Posterior cingulate gyrus (tissue), 11 donors: ENCODE results near the gene KRT6C.
A peak's percentile ranks its signal among the peaks of the same experiment; 100 is the strongest.
"Not testable (repeated sequence)": the region's sequence is repeated elsewhere in the genome, so short reads cannot be mapped to it uniquely, and the experiment has no call there.

ENCODE experiments used
- DNase-seq, 10 donors: peaks; one replicate each; pipeline versions ENCODE4 v3.0.0 to v3.0.0-alpha.2; 2020 to 2021; ENCODE audit warnings: mixed read lengths in 3 of 10
- intact Hi-C: fragments of 100-400 bp; cut with DNase I; formaldehyde crosslinking; loops from one replicate; pipeline ENCODE4 v1.15.1; 2023

KRT6C gene

DNA sequence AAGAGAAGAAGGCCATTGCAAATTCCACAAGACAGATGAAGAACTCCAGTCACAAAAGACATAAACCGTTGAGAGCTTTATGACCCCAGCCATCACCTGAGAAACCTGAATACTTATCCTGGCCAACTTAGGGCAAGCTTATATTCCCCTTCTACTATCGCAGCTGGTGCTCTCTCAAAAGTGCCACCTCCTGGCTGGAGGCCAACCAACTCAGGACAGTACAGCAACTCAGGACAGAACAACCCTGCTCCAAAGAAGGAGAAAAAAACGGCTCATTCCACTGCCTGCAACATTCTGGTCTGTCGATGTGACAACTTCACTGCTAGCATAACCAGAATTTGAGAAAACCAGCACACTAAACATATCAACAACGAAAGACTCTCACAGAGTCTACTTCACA, 11.9 kb downstream of the KRT6C start:
- DNase-seq = no peak
- intact Hi-C loops = no loop called here

DNA sequence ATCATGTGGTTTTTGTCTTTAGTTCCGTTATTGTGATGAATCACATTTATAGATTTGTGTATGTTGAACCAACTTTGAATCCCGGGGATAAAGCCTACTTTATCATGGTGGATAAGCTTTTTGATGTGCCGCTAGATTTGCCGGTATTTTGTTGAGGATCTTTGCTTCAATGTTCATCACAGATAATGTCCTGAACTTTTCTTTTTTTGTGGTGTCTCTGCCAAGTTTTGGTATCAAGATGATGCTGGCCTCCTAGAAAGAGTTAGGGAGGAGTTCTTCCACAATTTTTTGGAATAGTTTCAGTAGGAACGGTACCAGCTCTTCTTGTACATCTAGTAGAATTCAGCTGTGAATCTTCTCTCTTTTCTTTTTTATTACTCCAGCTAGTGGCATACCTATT, 14.7 kb downstream of the KRT6C start:
- no peak for DNase-seq
- intact Hi-C loops = no loop called here

DNA sequence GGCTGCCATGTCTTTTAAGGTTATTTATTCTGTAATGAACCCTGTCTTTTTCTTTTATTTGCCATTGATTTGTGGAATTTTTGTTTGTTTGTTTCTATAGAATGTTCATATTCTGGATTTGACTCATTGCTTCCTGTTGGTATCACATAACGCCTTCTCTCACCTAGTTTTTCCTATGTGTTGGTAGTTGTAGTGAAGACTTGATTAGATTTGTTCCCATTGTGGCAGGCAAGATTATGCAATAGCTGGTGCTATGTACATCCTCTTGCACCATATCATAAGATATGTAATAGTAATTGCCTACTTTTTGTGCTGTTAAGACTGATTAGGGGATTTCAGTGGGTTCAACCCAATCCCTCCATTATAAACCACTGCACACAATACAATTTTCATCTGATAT, 17.8 kb downstream of the KRT6C start:
- intact Hi-C loops = no loop called here
- DNase-seq = no peak

DNA sequence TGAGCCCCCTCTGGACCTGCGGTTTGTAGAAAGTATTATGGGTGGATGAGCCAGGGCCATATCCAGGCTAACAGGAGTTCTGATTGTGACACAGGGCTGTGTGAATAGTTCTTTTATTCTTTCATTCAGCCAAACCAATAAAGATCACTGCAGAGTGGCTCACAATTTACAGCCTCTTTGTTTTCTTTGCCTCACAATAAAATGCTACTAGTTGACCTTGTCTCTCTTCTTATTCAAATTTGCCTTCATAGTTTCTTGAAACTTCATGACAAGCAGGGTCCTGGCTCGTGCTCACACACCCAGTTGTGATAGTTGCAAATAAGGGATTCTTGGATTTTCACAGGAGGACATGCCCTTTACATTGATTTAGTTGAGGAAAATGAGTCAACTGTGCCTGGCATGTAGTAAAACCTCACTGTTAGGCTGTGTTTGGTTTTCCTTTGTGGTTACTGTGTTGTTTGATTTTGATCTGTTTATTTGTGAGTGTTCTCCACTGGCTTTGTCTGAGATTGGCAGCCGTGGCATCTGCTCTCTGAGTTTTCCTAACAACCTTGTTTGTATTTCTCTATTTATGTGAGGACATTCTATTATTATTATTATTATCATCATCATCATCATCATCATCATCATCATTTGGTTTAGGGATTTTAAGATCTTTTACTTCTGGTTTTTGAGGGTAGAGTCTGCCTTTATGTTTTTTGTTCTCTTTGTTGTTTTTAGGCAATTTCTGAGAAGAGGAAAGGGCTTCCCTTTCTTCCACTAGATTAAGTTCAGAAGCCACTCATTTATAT, 19.0 kb downstream of the KRT6C start:
- intact Hi-C loops = no loop called here
- DNase-seq = no peak

DNA sequence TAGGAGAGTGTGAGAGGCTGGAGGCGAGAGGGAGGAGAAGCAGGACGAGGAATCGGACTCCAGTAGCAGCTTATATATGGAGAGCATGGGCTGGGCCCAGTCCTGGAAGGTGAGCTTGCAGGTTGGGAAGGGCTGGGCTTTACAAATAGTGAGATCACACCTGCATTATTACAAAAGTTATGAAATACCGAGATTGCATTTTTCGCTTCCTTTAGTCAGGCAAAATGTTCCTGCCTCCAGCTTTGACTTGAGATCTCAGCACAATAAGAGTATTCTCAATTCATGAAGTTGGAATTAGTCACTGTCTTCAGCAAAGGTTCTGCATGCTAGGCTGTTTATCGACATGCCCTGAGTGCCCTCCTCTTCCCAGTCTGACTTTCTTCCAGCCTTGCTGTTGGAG, 21.5 kb downstream of the KRT6C start, which contains the start of gene KRT6B:
TSS of gene KRT6B (minus strand) at position 46 of the 400 bp plus-strand sequence. CDS start 68 bp downstream, outside the sequence.
- intact Hi-C loops = no loop called here
- no peak for DNase-seq

DNA sequence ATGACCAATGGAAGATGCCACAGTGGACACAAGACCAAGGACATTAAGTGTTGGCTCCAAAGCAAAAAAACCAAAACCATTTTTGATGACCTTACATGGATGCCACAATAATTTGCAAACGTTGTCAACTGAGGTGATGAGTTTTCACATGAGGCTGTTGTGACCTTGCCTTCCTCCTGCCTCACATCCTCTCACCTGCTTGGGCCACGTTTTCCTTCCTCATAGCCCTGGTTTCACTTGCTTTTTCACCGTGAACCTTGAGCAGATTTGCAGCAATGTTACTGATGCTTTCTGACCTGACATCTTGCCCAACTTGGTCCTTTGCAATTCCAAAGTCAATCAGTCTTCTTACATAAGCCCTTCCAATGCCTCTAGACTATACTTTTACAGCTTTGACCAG, 25.4 kb downstream of the KRT6C start:
- intact Hi-C loops = no loop called here

DNA sequence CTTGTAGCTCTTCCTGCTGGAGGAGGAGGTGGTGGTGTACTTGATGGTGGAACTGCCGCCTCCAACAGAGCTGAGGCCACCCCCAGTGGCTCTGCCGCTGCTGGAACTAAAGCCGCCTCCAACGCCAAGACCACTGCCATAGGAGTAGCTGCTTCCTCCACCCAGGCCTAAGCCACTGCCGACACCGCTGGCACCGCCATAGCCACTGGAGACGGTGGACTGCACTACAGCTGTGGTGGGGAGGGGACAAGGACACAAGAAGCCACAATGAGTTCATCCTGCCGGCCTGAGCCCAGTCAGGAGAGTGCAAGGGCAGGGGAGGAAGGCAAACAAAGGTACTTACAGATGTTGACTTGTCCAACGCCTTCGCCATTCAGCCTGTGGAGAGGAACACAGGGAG, 26.4 kb downstream of the KRT6C start:
- DNase-seq, intact Hi-C loops: not testable (repeated sequence)

More for the DNA sequence above, 25.4 kb downstream of the KRT6C start:
- DNase-seq = no peak

DNA sequence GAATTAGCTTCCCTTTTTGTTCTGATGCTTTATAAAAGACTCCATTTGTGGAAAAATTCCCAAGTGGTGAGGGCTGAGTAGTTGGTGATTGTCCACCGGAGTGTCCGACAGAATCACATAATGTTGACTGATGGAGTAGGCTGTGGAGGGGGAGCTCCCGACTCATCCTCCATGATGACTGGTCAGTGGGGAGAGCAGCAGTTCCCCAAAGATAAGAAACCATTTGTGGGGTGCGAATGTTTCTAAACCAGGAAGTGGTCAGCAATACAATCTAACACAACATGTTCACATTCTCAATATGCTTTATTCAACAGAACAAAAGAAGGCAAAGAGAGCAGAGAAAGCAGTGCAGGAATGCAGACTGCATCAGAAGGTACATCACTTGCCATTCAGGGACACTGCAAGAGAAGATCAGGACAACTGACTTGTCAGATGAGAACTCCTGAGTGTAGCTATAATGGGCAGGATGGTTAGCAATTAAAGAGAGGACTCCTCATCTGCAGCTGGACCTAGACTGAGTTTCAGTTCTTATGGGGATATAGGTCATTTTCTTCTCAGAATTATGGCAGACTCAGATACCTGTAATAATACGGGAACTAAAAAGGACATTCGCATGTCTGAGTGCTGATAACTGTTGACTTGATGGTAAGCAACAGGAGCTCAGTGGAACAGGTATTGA, 27.1 kb downstream of the KRT6C start:
- DNase-seq = no peak
- intact Hi-C loops = no loop called here

DNA sequence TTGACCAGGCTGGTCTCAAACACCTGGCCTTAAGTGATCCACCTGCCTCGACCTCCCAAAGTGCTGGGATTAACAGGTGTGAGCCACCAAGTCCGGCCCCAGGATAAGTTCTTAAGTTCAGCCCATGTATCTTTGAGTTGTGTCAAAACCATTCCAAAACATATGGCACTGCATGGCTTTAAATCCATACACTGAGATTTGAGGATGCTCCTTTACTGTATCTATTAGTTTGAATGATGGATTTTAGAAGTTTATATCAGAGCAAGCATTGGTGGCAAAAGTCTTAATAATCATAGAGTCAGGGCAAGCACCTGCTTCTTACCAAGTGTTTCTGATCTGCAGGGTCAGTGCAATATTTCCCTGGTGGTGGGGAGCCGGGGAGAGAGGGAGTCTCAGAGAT, 27.7 kb downstream of the KRT6C start:
- intact Hi-C loops = no loop called here
- no peak for DNase-seq

DNA sequence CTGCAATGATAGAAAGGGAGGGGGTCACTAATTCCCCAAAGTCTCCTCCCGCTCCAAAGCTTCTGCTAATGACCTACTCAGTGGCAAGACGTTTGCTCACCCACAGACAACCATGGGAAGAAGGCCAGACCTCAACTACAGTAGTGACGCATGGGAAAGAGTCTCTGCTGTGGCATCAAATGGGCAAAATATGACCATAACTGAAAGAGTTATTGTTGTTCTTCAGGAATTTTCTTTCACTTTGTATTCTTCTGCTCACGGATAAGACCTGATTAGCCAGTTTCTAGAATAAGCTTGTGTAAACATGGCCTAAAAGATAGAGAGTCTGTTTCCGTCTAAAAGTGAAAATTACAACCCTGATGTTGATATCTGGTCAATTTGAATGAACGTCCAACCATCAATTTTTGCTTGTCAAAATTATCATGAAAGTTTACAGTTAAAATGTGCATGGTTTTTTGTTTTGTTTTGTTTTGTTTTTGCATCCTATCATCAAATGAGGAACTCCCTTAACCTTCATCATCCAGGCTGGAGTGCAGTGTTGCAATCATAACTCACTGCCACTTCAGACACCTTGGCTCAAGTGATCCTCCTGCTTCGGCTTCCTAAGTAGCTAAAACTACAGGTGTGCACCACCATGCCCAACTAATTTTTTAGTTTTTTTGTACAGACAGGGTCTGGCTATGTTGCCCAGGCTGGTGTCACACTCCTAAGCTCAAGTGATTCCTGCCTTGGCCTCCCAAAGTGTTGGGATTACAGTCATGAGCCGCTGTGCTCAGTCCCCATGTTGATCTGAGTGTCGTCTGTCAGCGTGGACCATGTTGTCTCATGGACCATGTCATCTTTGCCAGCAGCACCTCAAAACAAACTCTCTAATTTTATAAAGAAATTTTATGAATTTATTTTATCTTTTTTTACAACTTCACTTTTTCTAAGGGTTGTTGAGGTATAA, 28.7 kb downstream of the KRT6C start:
- intact Hi-C loops = no loop called here
- DNase-seq = no peak

DNA sequence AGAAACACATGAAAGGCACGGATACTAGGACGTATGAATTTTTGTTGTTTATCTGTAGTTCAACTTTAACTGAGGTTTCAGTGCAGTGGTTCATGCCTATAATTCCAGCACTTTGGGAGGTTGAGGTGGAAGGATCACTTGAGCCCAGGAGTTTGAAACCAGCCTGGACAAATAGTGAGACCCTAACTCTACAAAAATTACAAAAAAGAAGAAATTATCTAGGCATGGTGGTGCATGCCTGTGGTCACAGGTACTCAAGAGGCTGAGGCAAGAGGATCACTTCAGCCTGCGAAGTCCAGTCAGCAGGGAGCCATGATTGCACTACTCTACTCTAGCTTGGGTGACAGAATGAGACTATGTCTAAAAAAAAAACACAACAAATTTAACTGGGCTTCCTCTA, 29.6 kb downstream of the KRT6C start:
- DNase-seq = no peak
- intact Hi-C loops = no loop called here

DNA sequence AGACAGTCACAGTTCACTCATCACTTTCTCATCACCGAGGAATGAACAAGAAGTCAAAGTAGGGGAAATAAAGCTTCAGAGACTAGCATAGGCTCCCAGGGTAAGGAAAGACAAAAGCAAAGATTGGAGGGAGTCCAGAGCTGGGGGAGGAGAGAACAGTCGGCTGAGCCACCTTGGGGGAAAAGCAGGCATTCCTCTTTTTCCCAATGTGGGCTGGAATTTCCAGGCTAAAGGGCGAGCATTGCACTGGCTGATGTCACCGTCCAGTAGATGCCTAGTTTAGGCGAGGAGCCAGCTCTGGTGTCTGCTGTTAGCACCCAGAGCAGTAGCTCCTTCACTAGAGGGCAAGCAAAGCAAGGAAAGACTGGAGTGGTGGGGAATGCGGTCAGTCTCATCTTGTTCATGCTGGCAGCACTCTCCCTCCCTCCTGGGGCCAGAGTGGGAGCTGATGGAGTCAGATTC, 31.0 kb downstream of the KRT6C start:
- intact Hi-C loops = no loop called here
- peak in 1 of 10 donors; percentile 32 for DNase-seq

DNA sequence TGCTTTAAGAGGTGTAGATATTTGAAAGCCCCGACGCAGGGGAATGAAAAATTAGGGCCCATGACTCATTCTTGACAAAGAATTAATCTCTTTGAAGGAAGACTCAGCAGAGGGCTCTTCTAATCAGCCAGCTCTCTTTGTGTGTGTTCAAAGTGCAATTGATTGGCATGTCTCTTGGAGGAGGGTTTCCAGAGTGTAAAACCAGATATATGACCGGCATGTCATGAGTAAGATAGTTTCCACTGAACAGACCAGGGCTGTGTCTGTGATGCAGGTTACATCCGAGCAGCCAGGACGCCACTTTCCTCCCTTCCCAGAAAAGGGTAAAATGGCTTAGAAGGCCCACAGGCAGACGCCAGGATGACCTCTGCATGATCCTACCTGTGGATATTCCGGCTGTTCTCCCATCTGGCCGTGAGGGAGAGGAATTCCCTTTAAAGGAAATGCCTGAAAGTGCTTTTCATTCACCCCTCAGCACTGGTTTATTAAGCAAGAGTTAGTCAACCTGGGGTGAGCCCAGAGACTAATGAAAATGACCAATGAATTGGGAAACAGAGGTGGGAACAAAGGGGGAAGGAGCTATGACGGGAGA, 32.2 kb downstream of the KRT6C start:
- DNase-seq = no peak
- intact Hi-C loops = no loop called here

DNA sequence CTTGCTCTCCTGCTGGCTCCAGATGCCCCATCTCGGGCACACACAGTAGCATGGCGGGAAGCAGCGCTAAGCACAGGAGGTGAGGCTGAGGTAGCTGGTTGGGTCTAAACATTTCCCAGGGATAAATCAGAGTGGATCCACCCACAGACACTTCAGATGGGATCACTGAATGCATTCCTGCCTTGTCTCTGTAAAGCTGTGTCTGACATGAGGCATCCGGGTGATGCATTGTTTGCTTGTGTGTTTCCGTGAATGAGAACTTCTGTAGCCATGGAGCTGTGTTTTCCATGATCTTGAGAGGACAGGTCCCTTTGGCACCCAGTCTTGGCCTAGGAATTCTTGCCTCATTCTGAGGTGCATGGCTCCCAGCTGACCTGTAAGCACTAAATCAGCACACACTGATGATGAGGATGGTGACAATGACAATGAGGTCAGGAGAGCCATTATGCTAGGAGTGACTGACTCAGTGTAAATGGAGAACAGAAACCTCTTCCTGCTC, 32.7 kb downstream of the KRT6C start:
- no peak for DNase-seq
- intact Hi-C loops = no loop called here

DNA sequence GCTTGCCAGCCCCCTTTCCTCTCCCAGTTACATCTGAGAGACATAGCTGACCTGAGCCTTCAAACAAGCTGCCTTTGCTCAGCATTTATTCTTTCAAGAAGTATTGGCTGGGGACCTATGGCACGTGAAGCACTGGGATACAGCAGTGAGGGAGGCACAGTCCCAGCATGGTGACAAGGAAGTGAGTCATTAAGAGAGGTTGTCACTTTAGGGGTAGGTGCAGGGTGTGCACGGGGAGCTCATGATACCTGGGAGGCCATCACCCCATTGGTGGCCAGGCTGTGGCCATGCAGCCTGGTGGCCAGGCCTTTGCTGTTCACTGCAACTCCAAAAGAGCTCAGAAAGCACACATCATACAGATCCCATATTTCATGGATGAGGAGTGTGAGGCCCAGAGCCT, 33.8 kb downstream of the KRT6C start:
- intact Hi-C loops = no loop called here
- no peak for DNase-seq

DNA sequence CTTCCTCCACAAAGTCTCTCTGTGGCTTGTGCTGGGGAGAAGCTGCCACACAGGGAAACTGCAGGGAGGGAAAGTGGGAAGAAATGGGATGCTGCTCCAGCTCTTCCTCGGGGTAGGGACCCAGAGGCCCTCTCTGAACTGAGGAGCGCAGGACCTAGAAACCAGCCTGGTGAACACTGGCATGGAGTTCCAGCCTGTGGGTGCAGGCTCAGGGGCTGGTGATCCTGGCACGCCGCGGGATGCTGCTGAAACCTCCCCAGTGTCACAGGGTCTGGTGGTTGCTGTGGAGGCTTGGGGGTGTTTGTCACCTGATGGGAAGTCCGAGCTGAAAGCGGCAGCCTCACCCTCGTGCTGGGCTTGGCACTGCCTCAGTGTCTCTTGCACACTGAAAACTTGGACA, 34.2 kb downstream of the KRT6C start:
- intact Hi-C loops = no loop called here
- DNase-seq = no peak

DNA sequence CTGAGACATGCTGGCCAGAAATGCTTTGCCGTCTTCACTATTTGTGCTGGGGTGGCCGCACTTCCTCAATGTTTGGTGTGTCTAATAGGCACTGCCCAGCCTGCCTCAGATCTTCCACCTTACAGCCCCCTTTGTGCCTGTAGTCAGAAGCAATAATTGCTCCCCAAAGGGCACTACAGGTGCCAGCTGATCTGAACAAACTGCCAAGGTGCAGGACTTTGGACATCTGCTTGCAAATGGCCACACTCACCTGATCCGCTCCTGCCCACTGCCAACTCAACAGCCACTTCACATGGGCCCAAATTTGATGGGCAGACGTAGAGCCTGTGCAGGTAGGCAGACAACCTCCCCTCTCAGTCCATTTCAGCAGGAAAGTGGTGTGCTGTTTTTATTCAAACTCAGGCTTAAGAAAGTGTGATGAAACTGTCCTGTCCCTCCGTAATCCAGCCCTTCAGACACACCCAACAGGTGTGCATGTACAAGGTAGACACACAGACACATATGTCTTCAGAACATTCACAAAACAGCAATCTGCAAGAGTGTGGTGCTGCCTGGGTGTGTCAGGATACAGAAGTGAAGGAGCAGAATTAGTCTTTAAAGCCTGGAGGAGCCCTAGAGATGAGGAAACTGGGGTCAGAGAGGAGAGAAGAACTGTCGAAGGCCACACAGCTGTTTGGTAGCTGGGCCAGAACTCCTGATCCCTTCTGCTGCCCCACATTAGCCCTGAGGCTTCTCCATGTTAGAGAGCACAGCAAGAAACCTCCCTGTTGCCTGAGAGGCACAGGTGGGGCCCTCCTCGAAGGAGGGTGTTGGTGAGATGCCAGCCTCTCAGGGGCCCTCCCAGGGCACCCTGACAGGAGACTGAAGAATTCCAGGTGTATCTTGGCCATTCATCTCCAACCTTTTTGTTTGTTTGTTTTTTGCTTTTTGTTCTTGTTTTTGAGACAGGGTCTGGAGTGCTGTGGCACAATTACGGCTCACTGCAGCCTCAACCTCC, 35.0 kb downstream of the KRT6C start:
- intact Hi-C loops = no loop called here
- DNase-seq = no peak

DNA sequence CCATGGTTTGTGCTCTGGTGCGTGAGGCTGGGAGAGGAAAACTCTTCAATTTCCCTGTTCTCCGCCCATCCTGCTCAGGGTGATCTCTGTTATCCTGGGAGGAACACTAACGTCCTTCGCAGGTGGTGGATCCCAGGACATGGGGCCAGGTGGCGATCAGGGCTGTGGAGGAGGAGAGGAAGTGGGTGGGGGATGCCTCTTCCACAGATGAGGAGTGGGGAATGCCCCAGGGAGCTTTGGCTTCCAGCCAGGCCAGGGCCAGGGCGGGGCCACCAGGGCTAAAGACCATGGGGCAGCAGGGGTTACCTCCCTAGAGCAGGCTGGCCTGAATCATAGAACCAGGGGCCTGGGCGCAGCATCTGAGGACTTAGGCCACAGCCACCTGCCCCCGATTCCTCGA, 36.1 kb downstream of the KRT6C start:
- no peak for DNase-seq
- intact Hi-C loops = no loop called here

DNA sequence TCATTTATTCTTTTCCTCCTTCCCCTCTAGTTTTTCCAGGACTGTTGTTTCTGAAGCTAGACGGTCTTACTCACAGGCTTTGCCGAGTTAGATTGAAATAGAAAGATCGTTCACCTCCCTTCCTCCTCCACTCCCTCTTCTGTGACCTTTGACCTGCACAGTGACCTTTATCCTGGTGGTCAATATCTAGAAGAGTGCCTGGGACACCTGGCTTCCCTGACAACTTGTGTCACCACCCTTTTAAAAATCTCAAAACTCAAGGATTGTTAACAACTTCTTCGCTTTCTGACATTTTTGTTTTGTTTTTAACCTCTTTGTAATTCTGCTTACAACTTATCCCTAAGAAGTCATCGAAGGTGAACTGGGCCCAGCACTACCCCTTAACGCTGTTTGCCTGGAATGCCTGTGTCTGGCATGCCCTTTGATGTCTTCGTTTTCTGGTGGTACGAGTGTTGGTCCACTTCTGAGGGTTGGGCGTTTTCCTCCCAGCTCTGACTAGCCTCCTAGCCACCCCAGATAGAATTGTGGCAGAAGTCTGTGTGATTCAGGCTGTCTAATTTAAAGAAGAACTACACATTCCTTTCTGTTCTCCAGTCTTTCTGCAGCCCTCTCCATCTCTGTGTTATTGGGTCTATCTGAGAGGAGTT, 36.7 kb downstream of the KRT6C start:
- intact Hi-C loops = no loop called here
- DNase-seq = no peak
